K562 (cell line): ENCODE data around the gene SNX33. TPM values are rescaled to one million over a fixed set of nuclear protein-coding genes. Genes with fewer than 3 reads are reported as not detected.

Source experiments
- ATAC-seq: fragments of 200-7000 bp; cut with Tn5 transposase; 3 replicates; pipeline ENCODE4 v1.9.1; 2020; ENCODE audit warnings: moderate library complexity
- BruUV-seq: library from RNA; stranded (reverse); fragments of 400-500 nt; replicated peaks from 2 replicates; lab custom pipeline; 2021; lab: Mats Ljungman, UMichigan
- CTCF ChIA-PET: fragments of 300-600 bp; formaldehyde crosslinking; extraction: SDS; loops from one replicate; lab custom pipeline; 2021; ENCODE audit warnings: low intra/inter-chr PET ratio; lab: Yijun Ruan, JAX
- POLR2A ChIA-PET: fragments of 300-600, 350-650 bp; sonication (Branson Sonifier 250); formaldehyde crosslinking; extraction: SDS; loops from one replicate; lab custom pipeline; 2021; ENCODE audit warnings: antibody characterized with exemption, inconsistent platforms; lab: Yijun Ruan, JAX
- DNase-seq, 4 experiments: peaks; one replicate each; pipeline versions ENCODE4 v3.0.0 to v3.0.0-alpha.2; 2011 to 2018; ENCODE audit warnings: low spot score in 3 of 4, mixed read lengths in 3 of 4; ENCODE audit errors: extremely low read depth in 1 of 4
- FAIRE-seq: peaks from 2 replicates; lab custom pipeline; 2011; peaks lifted over from hg19 to GRCh38; lab: Jason Lieb, UNC
- H2AFZ ChIP-seq: 2 replicates; pipeline ENCODE4 v1.6.0; 2011; ENCODE audit warnings: low read depth, low read length, control low read depth, inconsistent platforms
- H3K27ac ChIP-seq: fragments of 200-600 bp; 3 replicates; pipeline ENCODE4 v1.8.0; 2011; ENCODE audit warnings: low read depth, mild to moderate bottlenecking, control low read depth, inconsistent platforms, low read length, moderate library complexity, mixed read lengths; ENCODE audit errors: extremely low read depth
- H3K27me3 ChIP-seq, 2 experiments: fragments of 300-600 bp in 1 of 2; 2 replicates in 1 of 2; 3 replicates in 1 of 2; pipeline versions ENCODE4 v1.6.0 to v1.8.0; 2011; ENCODE audit warnings: inconsistent platforms in 2 of 2, low read length in 2 of 2, mild to moderate bottlenecking in 1 of 2, mixed read lengths in 1 of 2, moderate library complexity in 1 of 2; ENCODE audit not compliant: control insufficient read depth in 2 of 2, insufficient read depth in 2 of 2
- H3K36me3 ChIP-seq: fragments of 300-600 bp; 3 replicates; pipeline ENCODE4 v1.8.0; 2011; ENCODE audit warnings: mild to moderate bottlenecking, low read length, inconsistent platforms; ENCODE audit not compliant: control insufficient read depth, insufficient read depth
- H3K4me1 ChIP-seq, 2 experiments: fragments of 200-600 bp in 1 of 2; replicated peaks in 1 of 2; 2 replicates in 1 of 2; 3 replicates in 1 of 2; pipeline versions ENCODE4 v1.5.1 to v1.8.0; 2011; ENCODE audit warnings: inconsistent platforms in 2 of 2, low read length in 2 of 2, mild to moderate bottlenecking in 1 of 2, mixed read lengths in 1 of 2, moderate library complexity in 1 of 2; ENCODE audit not compliant: control insufficient read depth in 2 of 2, insufficient read depth in 2 of 2
- H3K4me2 ChIP-seq: 2 replicates; pipeline ENCODE4 v1.6.1; 2011; ENCODE audit warnings: low read length, control low read depth, inconsistent platforms, mixed read lengths; ENCODE audit not compliant: insufficient read depth
- H3K4me3 ChIP-seq: fragments of 200-600 bp; sonication (generic), shearing (Covaris generic); 2 replicates; pipeline ENCODE4 v1.5.1; 2016; ENCODE audit warnings: control low read depth, inconsistent platforms
- H3K79me2 ChIP-seq: fragments of 200-600 bp; 3 replicates; pipeline ENCODE4 v1.8.0; 2011; ENCODE audit warnings: low read length, inconsistent platforms; ENCODE audit not compliant: control insufficient read depth, insufficient read depth
- H3K9ac ChIP-seq, 2 experiments: 2 replicates each; pipeline versions ENCODE4 v1.6.0 to v1.6.1; 2011; ENCODE audit warnings: low read depth in 2 of 2, low read length in 2 of 2, control low read depth in 1 of 2, inconsistent platforms in 1 of 2, mild to moderate bottlenecking in 1 of 2, mixed read lengths in 1 of 2; ENCODE audit not compliant: insufficient read depth in 1 of 2
- H3K9me1 ChIP-seq: one replicate; pipeline ENCODE4 v1.6.0; 2011; ENCODE audit warnings: inconsistent platforms, mild to moderate bottlenecking, low read length, moderate library complexity; ENCODE audit not compliant: control insufficient read depth, insufficient read depth
- H3K9me3 ChIP-seq: replicated peaks from 2 replicates; pipeline ENCODE4 v1.5.1; 2011; ENCODE audit warnings: low read depth, low read length, inconsistent platforms; ENCODE audit not compliant: control insufficient read depth, insufficient read depth
- H4K20me1 ChIP-seq: replicated peaks from 2 replicates; pipeline ENCODE4 v1.6.1; 2011; ENCODE audit warnings: low read length, inconsistent platforms, mixed read lengths; ENCODE audit not compliant: control insufficient read depth, insufficient read depth
- ESRRB ChIP-seq: fragments of 250-450 bp; sonication (Bioruptor Pico); IDR thresholded peaks from 2 replicates; pipeline ENCODE4 v1.5.0; 2020; ENCODE audit warnings: mild to moderate bottlenecking, moderate library complexity, borderline replicate concordance
- ETV1 ChIP-seq: fragments of 450-650 bp; conservative IDR thresholded peaks from 2 replicates; pipeline ENCODE4 v1.6.1; 2016; ENCODE audit warnings: missing genetic modification characterization, control low read depth, low read depth, missing compliant biosample characterization
- GATA2 ChIP-seq: sonication (generic); formaldehyde crosslinking; IDR thresholded peaks from 2 replicates; pipeline ENCODE4 v1.4.0; 2020; ENCODE audit warnings: mild to moderate bottlenecking, missing genetic modification reagents
- HDAC6 ChIP-seq: IDR thresholded peaks from 2 replicates; pipeline ENCODE4 v1.6.1; 2012; ENCODE audit warnings: low read depth, mild to moderate bottlenecking, control low read depth, inconsistent platforms, low read length, moderate library complexity
- HEY1 ChIP-seq: fragments of 250-450 bp; sonication (Bioruptor Pico); IDR thresholded peaks from 2 replicates; pipeline ENCODE4 v1.5.0; 2020; ENCODE audit warnings: mild to moderate bottlenecking, moderate library complexity, borderline replicate concordance
- HOXB6 ChIP-seq: fragments of 250-450 bp; sonication (Bioruptor Pico); IDR thresholded peaks from 2 replicates; pipeline ENCODE4 v1.5.1; 2022; ENCODE audit warnings: mild to moderate bottlenecking, borderline replicate concordance
- NR2F6 ChIP-seq: fragments of 450-650 bp; formaldehyde crosslinking; IDR thresholded peaks from 2 replicates; pipeline ENCODE4 v1.4.0; 2020; ENCODE audit warnings: mild to moderate bottlenecking
- RNF219 ChIP-seq: fragments of 250-450 bp; sonication (Bioruptor Pico); IDR thresholded peaks from 2 replicates; pipeline ENCODE4 v1.5.0; 2022; ENCODE audit warnings: mild to moderate bottlenecking
- SMARCB1 ChIP-seq: IDR thresholded peaks from 2 replicates; pipeline ENCODE4 v1.6.1; 2011; ENCODE audit warnings: improper control_type of control experiment, low read depth; ENCODE audit not compliant: insufficient read length
- ZNF133 ChIP-seq: fragments of 250-450 bp; sonication (Bioruptor Pico); IDR thresholded peaks from 2 replicates; pipeline ENCODE4 v1.4.0; 2020; ENCODE audit warnings: mild to moderate bottlenecking
- ZNF263 ChIP-seq: sonication (generic); formaldehyde crosslinking; IDR thresholded peaks from 2 replicates; pipeline ENCODE4 v1.8.0; 2022; ENCODE audit warnings: mild to moderate bottlenecking, missing genetic modification reagents, borderline replicate concordance
- ZNF717 ChIP-seq: fragments of 250-450 bp; sonication (Bioruptor Pico); IDR thresholded peaks from 2 replicates; pipeline ENCODE4 v1.5.0; 2021
- WGBS: fragments of 100-300 bp; shearing (Covaris generic); methylation state at CpG from one replicate; pipeline ENCODE4 v1.1.6; 2016; ENCODE audit warnings: low coverage, mixed read lengths; ENCODE audit not compliant: insufficient coverage; ENCODE audit errors: missing lambda C conversion rate; 5-methylcytosine and 5-hydroxymethylcytosine counted together
- in situ Hi-C: fragments of 300-500 bp; cut with MboI; formaldehyde crosslinking; loops from 4 replicates; pipeline ENCODE4 v1.15.0; 2018; ENCODE audit warnings: inconsistent platforms, mixed read lengths
- intact Hi-C: fragments of 100-400 bp; cut with micrococcal nuclease; formaldehyde crosslinking; loops from 2 replicates; pipeline ENCODE4 v1.14.2; 2022
- polyA plus RNA-seq, 8 experiments: library from polyadenylated mRNA; depleted of rRNA in 4 of 8; stranded (reverse) in 5 of 8; unstranded in 3 of 8; fragments of >200 nt; fragmentation: Nextera tagmentation in 2 of 8; fragmentation: Illumina TruSeq in 1 of 8; extraction: Ambion mirVana in 2 of 8; extraction: Trizol in 1 of 8; gene quantifications; 2 replicates each; pipeline versions ENCODE4 v1.2.1 to v1.2.3, GENCODE V29; 2011 to 2014; ENCODE audit warnings: inconsistent platforms in 1 of 8, missing spikeins in 1 of 8
- total RNA-seq, 7 experiments: library from RNA; depleted of rRNA in 6 of 7; stranded (reverse); fragments of >200 nt in 6 of 7; fragmentation: Illumina TruSeq in 2 of 7; extraction: Trizol in 2 of 7; gene quantifications; 2 replicates each; pipeline versions ENCODE4 v1.2.1 to v1.2.3, GENCODE V29; 2011 to 2021; ENCODE audit warnings: low replicate concordance in 1 of 7

SNX33 gene
- total and polyA plus RNA-seq, 9 of the 15 experiments (the other 6 are each of a cell fraction or from before 2014, with no cell fraction given), result 1.4 to 14.1 (median 8.2) TPM

GRCh38 chr15:75696854-75697259, 49.1 kb downstream of the SNX33 start:
- Histone ChIP-seq H2AFZ (no peak overlapping the region), H3K4me1 (peaks cover 19 to 45% of the 10 kb centered on the region in 2 experiments), H3K4me2 (no peak overlapping the region), H3K4me3 (no peak overlapping the region), H3K9ac (peak overlapping the region in 1 of 2 experiments; percentile 51; a peak in 1 of 4 replicates), H3K36me3 (no peaks in the 10 kb centered on the region), H3K79me2 (no peaks in the 10 kb centered on the region), H3K27me3 (no peaks in the 10 kb centered on the region), H4K20me1 (peaks cover 7% of the 10 kb centered on the region; the same call in 1 of the 2 replicates), H3K9me1 (no peaks in the 10 kb centered on the region), H3K27ac (no peak overlapping the region), H3K9me3 (no peaks in the 10 kb centered on the region)
- ATAC-seq (no peak), FAIRE-seq (no peak), DNase-seq (no peak)
- in situ Hi-C loops (no loop called here), intact Hi-C loops (no loop called here)
- POLR2A ChIA-PET, result interaction anchor here (0.6 kb wide), 1 partner anchor 177 kb away, joined by 3 read pairs; no protein-coding TSS in a partner anchor
- TF ChIP-seq RNF219 (CRISPR knock-in tag), result no peak
- TF ChIP-seq ESRRB (CRISPR knock-in tag), result no peak
- TF ChIP-seq ZNF717 (CRISPR knock-in tag), result no peak
- TF ChIP-seq GATA2, result no peak
- TF ChIP-seq ZNF133 (CRISPR knock-in tag), result no peak
- TF ChIP-seq HEY1 (CRISPR knock-in tag), result no peak
- no peak for TF ChIP-seq SMARCB1
- no peak for TF ChIP-seq NR2F6 (CRISPR knock-in tag)
- no peak for TF ChIP-seq ETV1 (tag)
- no peak for TF ChIP-seq ZNF263
- no peak for TF ChIP-seq HDAC6
- TF ChIP-seq HOXB6 (CRISPR knock-in tag), result no peak
- WGBS, result 37% methylated on average over 7 of the region's 11 CpGs
- no TSS peak for BruUV-seq
- CTCF ChIA-PET, result no interaction called here
